ENCODE data around the gene C8A. TPM values are rescaled to one million over a fixed set of nuclear protein-coding genes. Genes with fewer than 3 reads are reported as not detected.

C8A gene
- polyA plus RNA-seq, 1 donor (not counting 4 experiments of a cell fraction or from before 2014, with no cell fraction given), result not detected

- dilution Hi-C loops (cut with MboI; ENCODE audit: extremely low pct_ligation_motif_present, low sequenced_read_pairs), result no loop called here
- Histone ChIP-seq H3K4me2 (ENCODE audit: control insufficient read depth, extremely low read depth, insufficient read depth, low read depth, low read length) (no peak overlapping the region), H2AFZ (ENCODE audit: control insufficient read depth, low read length) (no peak overlapping the region), H4K20me1 (ENCODE audit: control insufficient read depth, extremely low read depth, insufficient read depth, low read length) (no peaks in the 10 kb centered on the region), H3K9me1 (ENCODE audit: control insufficient read depth, extremely low read depth, insufficient read depth, low read length) (no peaks in the 10 kb centered on the region), H3K4me3 (ENCODE audit: control insufficient read depth in 2 of 3, extremely low read depth in 1 of 3, insufficient read depth in 2 of 3, low read depth in 1 of 3, low read length in 3 of 3) (no peak overlapping the region), H3K27me3 (ENCODE audit: control insufficient read depth, extremely low read depth, insufficient read depth, low read length) (peaks cover 3% of the 10 kb centered on the region), H3K4me1 (ENCODE audit: control insufficient read depth, extremely low read depth, insufficient read depth, low read length) (no peaks in the 10 kb centered on the region), H3K9ac (ENCODE audit: control insufficient read depth, extremely low read depth, insufficient read depth, low read length) (no peak overlapping the region), H3K79me2 (ENCODE audit: control insufficient read depth, insufficient read depth, low read length) (no peaks in the 10 kb centered on the region), H3K36me3 (ENCODE audit: control insufficient read depth in 2 of 2, extremely low read depth in 1 of 2, insufficient read depth in 2 of 2, low read length in 2 of 2) (no peaks in the 10 kb centered on the region), H3K9me3 (ENCODE audit: control insufficient read depth, low read depth, low read length) (no peaks in the 10 kb centered on the region), H3K27ac (ENCODE audit: control insufficient read depth, insufficient read depth, low read length) (no peak overlapping the region)
- TF ChIP-seq EZH2 (IDR thresholded peaks at IDR 0.05; ENCODE audit: low read length) (no peak), CTCF (optimal IDR thresholded peaks at IDR 0.05 in 1 of 3, IDR thresholded peaks at IDR 0.05 in 1 of 3, conservative IDR thresholded peaks at IDR 0.05 in 1 of 3; ENCODE audit: extremely low read depth in 1 of 3, insufficient read depth in 2 of 3, low read length in 3 of 3) (no peak)
- FAIRE-seq, result no peak
- DNase-seq (ENCODE audit: low read depth, low spot score), result no peak
Observed at GRCh38 chr1:56901716-56902115, 47.1 kb downstream of the C8A start.

GRCh38 chr1:56903778-56904177 lies 49.2 kb downstream of the C8A start:
- TF ChIP-seq EZH2 (IDR thresholded peaks at IDR 0.05; ENCODE audit: low read length), result no peak
- no peak for TF ChIP-seq CTCF (optimal IDR thresholded peaks at IDR 0.05 in 1 of 3, IDR thresholded peaks at IDR 0.05 in 1 of 3, conservative IDR thresholded peaks at IDR 0.05 in 1 of 3; ENCODE audit: extremely low read depth in 1 of 3, insufficient read depth in 2 of 3, low read length in 3 of 3)

More at GRCh38 chr1:56903778-56904177, 49.2 kb downstream of the C8A start:
- dilution Hi-C loops (cut with MboI; ENCODE audit: extremely low pct_ligation_motif_present, low sequenced_read_pairs), result no loop called here
- Histone ChIP-seq H3K9me3 (ENCODE audit: control insufficient read depth, low read depth, low read length) (no peaks in the 10 kb centered on the region), H3K4me1 (ENCODE audit: control insufficient read depth, extremely low read depth, insufficient read depth, low read length) (no peaks in the 10 kb centered on the region), H3K4me3 (ENCODE audit: control insufficient read depth in 2 of 3, extremely low read depth in 1 of 3, insufficient read depth in 2 of 3, low read depth in 1 of 3, low read length in 3 of 3) (no peak overlapping the region), H4K20me1 (ENCODE audit: control insufficient read depth, extremely low read depth, insufficient read depth, low read length) (no peaks in the 10 kb centered on the region), H3K9me1 (ENCODE audit: control insufficient read depth, extremely low read depth, insufficient read depth, low read length) (no peaks in the 10 kb centered on the region), H2AFZ (ENCODE audit: control insufficient read depth, low read length) (no peak overlapping the region), H3K9ac (ENCODE audit: control insufficient read depth, extremely low read depth, insufficient read depth, low read length) (no peak overlapping the region), H3K79me2 (ENCODE audit: control insufficient read depth, insufficient read depth, low read length) (no peaks in the 10 kb centered on the region), H3K4me2 (ENCODE audit: control insufficient read depth, extremely low read depth, insufficient read depth, low read depth, low read length) (no peak overlapping the region), H3K36me3 (ENCODE audit: control insufficient read depth in 2 of 2, extremely low read depth in 1 of 2, insufficient read depth in 2 of 2, low read length in 2 of 2) (no peaks in the 10 kb centered on the region), H3K27me3 (ENCODE audit: control insufficient read depth, extremely low read depth, insufficient read depth, low read length) (peaks cover 3% of the 10 kb centered on the region), H3K27ac (ENCODE audit: control insufficient read depth, insufficient read depth, low read length) (no peak overlapping the region)
- DNase-seq (ENCODE audit: low read depth, low spot score) (no peak), FAIRE-seq (no peak)

All from keratinocyte (primary cell).